ENCODE measurements around the gene STARD3.

STARD3 gene

GRCh38 chr17:39672522-39673334, 35.8 kb downstream of the STARD3 start:
- no peak for DNase-seq (ENCODE audit: low read depth)

DNA sequence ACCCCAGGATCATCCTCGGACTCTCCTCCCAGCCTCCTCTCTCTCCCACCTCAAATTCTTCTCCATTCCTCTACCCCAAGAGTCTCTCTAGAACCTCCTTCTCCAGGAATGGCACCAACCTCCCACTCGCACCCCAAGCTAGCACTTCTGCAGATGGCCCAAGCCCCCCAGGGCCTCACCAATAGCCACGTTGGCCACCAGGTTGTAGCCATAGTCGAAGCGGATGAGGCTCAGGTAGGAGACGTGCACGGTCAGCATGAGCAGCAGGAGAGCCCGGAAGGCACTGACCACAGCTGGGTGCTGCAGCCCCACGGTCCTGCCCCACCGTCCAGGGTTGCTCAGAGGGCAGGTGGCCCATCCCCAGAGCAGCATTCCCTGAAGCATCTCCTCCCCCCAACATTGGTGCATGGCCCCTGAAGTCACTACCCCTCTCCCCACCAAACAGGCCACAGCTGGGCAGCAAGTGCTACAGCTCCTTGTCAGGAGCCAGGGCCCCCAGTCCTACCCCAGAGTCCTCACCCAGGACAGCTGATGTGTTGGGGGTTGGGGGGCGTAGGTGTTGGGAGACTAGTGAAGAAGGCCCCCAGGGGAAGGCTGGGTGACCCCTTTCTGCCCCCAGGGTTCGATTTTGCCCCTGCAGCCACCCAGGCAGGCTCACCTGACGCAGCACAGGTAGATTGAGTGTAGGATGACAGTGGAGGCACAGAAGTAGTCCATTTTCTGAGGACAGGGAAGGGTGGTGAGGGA, 36.6 kb downstream of the STARD3 start:
- no peak for DNase-seq (ENCODE audit: low read depth)

- no peak for DNase-seq (ENCODE audit: low read depth)
Measured at GRCh38 chr17:39674179-39674578, 37.2 kb downstream of the STARD3 start.

DNA sequence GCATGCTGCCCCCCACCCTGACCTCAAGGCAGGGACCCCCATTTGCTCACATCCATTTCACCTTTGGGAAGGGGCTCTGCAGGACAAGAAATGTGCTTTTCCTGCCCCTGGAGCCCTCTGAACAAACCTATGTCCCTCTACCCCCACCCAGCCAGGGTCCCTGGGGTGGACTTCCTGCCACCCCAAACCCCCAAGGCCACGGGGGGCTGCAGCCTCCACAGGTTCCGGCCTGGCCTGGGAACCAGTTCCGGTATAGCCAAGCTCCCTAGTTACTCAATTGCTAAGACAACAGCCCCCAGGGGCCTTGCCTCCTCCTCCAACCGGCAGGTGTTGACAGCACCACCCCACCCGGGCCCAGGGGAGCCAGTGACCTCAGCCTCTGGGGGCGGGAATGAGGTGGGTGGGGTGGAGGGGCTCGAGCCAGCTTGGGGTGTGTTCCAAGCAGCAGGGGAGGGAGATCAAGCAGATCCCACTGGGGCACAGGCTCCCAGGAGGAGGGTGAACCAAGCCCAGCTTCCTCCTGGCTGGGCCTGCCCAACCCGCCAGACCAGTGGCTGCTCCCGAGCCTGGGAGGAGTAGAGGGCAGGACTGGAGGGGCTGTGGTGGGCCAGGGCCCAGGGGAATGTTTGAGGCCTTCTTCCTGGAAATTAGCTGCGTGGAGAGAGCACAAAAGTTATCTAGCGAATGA, 37.9 kb downstream of the STARD3 start:
- DNase-seq (ENCODE audit: low read depth): no peak

DNA sequence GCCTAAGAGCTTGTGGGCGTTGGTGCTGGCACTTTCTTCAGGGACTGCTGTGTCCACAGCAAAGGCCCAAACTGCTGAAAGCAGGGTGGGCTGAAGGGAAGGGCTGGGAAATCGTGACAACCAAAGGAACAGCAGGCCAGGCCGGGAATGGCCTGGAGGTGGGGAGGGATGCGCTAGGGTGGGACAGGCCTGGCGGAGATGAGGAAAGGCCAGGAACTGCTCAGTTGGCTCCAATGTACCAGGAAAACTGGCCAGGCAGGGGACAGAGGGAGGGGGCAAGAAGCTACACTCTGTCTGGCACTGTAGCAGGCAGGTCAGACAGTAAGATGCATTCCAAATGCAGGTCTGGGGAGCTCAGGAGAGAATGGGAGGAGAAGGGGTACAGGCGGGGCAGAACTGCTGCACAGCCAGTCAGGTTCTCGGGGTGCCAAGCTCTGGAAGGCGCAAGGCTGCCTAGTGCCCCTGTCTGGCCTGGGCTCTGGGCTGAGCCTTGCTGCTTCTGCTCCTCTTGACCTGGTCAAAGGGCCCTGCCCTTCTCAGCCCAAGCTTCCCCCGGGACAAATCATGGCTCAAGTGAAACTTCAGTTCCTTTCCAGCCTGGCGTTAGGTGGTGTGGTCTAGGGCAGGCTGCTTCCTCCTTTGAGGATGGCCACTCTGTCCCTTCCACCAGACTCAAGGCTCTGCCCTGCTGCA, 38.6 kb downstream of the STARD3 start:
- no peak for DNase-seq (ENCODE audit: low read depth)

DNA sequence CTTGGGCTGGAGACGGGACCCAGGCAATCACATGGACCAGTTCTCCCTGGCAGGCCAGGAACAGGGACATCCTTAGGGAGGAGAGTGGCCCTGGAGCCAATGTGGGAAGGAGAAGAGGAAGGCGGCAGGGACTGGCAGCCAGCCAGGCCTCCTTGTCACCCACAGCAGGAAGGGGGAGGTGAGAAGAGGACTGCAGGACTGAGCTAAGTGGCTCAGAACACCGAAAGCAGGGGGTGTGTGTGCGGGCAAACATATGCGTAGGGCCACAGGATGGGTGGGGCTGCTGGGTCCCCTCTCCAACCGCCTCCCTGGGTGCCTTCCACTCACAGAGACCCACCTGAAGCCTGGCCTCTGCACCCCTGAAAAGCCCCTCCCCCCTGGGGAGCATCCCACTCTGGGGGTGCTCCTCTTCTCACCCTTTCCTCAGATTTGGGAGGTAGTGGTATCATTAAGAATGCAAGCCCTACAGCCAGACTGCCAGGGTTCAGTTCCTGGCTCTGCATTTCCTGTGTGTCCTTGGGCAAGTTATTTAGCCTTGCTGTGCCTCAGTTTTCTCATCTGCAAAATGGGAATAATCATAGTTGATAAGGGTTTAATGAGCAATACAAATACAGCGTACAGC, 39.4 kb downstream of the STARD3 start:
- peak; percentile 13 for DNase-seq (ENCODE audit: low read depth)

GRCh38 chr17:39677072-39677471, 40.1 kb downstream of the STARD3 start:
- DNase-seq (ENCODE audit: low read depth): no peak

- DNase-seq (ENCODE audit: low read depth): no peak
Measured at GRCh38 chr17:39677542-39678339, 40.8 kb downstream of the STARD3 start.

DNA sequence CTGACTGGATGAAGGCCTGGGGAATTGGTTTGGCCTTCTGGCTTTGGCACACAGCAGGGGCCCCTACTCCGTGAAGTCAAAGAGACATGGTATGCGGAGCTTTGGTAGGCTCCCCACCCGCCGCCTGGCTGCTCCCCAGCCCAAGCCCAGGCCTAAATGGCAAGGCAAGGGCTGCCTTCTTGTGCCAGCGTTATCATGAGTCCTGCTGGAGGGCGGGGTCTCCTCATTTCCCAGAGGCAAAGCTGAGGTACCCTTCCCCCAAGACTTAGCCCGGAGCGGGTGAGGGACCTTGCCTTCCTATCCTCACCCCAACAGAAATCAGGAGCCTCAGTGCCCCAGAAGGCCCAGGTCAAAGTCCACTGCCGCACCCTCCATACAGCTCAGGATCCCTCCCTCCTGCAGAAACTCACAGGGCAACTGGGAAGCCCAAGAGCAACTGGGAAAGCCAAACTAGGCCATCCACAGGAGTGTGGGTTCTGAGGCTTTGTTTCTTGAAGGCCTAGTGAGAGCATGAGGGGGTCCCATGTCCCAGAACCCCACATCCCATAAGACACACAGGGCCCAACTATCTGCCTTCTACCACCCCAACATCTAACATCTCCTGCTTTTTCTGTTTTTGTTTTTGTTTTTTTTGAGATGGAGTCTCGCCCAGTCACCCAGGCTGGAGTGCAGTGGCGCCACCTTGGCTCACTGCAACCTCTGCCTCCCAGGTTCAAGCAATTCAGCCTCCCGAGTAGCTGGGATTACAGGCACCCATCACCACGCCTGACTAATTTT, 41.6 kb downstream of the STARD3 start:
- no peak for DNase-seq (ENCODE audit: low read depth)

DNA sequence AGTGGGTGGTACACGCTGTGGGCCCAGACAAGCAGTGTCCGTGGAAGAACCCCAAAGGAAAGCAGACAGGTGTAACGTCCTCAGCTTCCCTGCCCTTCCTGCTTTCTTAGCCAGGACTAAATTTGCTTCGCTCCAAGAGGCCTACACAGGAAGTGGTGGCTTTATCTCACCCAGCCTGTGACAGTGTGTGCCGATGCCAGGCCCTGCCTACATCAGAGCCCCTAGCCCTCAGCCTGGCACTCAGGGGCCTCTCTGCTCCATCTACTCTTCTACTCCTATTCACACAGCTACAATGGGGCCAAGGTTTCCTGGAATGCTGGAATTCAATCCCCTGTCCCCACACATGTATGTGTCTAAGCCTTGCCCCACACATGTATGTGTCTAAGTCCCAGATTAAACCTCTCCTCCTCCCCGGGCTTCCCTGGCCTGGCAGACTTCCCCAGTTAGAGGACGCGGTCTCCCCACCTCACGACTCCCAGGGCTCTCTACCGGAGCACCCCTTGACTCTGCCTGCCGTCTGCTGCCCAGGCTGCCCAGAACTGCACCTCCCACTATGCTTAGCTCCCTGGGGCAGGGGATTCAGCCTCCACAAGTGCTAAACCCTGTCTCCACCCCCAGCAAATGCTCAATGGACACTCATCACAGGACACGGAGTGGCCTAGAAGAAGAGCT, 42.7 kb downstream of the STARD3 start:
- no peak for DNase-seq (ENCODE audit: low read depth)

- no peak for DNase-seq (ENCODE audit: low read depth)
Measured at GRCh38 chr17:39683295-39683939, 46.5 kb downstream of the STARD3 start.

DNA sequence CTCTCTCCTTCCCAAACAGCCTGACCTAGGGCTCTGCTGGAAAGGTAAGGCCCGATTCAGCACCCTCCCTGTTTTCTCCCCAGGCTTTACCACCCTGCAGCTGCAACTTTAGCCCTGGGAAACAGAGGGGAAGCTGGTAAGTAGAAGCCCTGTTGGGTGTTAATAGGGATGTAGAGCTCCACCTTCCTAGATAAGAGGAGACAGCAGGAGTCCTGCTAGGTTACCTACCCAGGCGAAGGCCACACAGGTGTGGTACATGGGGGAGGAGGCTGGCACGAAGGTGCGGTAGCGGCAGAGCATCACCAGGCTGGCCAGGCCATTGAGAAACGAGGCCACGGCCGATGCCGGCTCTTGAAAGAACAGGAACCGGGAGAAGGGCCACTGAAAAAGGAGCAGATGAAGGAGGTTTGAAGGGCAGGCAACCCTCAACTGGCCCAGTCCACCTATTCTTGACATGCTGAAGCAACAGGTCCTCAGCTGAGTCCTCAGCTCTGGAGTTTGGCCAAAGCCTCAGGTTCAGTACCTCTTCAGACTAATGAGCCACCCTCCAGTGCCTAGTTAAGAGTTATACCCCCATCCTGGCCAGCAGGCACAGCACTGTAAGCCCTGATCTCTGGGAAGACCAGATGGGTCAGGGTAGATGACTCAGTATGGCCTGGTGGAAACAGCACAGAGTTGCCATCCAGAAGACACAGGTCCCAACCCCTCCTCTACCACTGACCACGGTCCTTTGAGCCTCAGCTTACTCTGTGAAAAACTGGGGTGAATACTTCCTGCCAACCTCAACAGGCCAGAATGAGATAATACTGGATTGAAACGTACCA, 47.6 kb downstream of the STARD3 start:
- no peak for DNase-seq (ENCODE audit: low read depth)

DNA sequence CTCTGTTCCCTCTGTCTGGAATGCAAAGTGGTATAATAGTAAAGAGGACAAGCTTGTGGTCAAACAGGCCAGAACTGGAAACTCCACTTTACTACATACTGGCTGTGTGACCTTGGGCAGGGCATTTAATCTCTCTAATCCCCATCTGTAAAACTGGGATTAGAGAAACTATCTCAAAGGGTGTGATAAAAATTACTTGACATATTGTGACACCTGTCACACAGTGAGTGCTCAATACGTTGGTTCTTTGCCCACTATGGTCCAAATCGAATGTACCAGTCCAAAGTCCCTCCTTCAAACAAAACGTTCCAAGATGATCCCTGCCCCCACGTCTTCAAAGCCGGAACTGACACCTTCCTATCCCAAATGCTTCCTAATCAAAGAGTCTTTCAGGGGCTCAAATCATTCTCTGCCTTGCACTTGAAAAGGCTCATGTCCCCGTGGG, 50.2 kb downstream of the STARD3 start:
- DNase-seq (ENCODE audit: low read depth): no peak

DNA sequence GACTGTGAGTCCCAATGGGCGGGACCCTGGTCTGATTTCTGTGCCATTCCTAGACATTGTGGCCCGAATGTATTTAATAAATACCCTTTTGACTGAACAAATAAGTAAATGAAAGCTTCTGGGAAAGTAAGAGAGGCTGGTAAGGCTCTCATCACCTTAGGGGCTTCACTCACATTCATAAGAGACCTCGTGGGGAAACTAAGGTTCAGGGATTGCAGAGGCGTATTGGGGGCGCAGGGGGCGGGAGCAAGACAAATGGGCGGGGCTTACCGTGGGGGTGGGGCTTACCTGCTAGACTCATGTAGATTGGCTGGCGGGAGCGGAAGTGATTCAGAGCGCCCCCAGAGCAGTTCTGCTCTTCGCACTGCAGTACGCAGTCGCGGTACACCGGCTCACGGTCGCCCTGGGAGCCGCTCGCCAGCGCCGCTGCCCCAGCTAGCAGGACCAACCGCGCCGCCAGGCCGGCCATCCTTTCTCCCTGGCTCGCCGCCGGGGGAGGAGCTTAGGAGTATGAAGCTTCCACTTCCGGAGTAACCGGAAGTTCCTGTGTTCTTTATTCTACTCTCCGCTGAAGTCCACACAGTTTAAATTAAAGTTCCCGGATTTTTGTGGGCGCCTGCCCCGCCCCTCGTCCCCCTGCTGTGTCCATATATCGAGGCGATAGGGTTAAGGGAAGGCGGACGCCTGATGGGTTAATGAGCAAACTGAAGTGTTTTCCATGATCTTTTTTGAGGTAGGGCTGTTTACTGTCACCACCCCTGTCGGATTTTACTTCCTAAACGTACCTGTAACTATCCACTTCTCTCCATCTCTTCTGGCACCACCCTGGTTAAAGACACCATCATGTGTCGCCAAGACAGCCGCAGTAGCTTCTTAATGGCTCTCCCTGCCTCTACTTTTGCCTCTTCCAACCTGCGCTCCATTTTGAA, 50.9 kb downstream of the STARD3 start, which contains the start of gene PGAP3:
Gene PGAP3, minus strand, starts transcription at position 512 of the 929 bp plus-strand sequence. Its CDS starts 43 bp downstream, at position 469.
- DNase-seq (ENCODE audit: low read depth): peak; percentile 73

DNA sequence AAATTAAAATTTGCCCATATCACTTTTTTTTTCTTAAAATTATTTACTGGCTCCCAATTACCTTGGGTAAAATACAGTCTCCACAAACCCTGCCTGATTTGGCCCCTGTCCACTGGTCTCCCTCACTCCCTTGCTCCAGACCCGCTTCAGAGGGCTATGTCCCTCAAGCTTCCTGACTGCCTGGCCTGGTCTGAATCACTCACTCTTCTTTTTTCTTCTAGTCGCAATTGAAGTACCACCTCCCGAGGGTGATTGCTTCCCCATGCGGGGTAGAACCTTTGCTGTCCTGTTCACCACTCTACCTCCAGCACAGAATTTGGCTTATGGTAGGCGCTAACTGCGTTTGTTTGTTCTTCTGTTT, 51.5 kb downstream of the STARD3 start:
- DNase-seq (ENCODE audit: low read depth): no peak

GRCh38 chr17:39688945-39689344, 52.0 kb downstream of the STARD3 start:
- DNase-seq (ENCODE audit: low read depth): no peak

DNA sequence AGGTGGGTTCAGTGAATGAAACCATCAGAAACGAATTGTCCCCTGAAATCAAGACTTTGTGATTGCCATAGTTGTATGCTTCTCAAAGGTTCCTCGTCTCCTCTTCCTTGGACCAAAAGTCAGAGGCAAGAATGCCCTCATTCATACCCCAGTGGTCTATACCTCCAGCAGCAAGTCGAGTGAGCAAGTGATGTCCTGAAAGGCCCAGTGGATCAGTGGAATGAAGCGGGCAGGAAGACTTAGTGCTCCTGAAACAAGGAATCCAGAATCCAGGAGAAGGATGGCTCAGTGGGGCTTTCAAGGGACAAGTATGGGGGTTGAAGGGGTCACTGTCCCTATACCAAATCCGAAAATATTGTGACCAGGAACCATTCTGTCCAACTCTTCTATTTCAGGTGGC, 57.6 kb downstream of the STARD3 start:
- no peak for DNase-seq (ENCODE audit: low read depth)
